HL-60/S4 treated with retinoic acid at 250 ng/mL for 4 days and 3 days (cell line): ENCODE measurements around the gene ZBTB7C.

Experiments used
- in situ Hi-C: fragments of 300-500 bp; cut with MboI; formaldehyde crosslinking; loops from 2 replicates; pipeline ENCODE4 v1.7.0; 2022; ENCODE audit warnings: low sequenced_read_pairs

ZBTB7C gene

GRCh38 chr18:48131042-48131441 is 278.1 kb downstream of the ZBTB7C start:
- in situ Hi-C loops: no loop called here

- in situ Hi-C loops: no loop called here
Observed at GRCh38 chr18:48129621-48130082, 279.5 kb downstream of the ZBTB7C start.

- in situ Hi-C loops: no loop called here
Observed at GRCh38 chr18:48127606-48128005, 281.6 kb downstream of the ZBTB7C start.

- in situ Hi-C loops: no loop called here
Observed at GRCh38 chr18:48126240-48126639, 282.9 kb downstream of the ZBTB7C start.

GRCh38 chr18:48125724-48126123 is 283.5 kb downstream of the ZBTB7C start:
- in situ Hi-C loops: no loop called here

GRCh38 chr18:48124857-48125626 is 284.1 kb downstream of the ZBTB7C start:
- in situ Hi-C loops: no loop called here

- in situ Hi-C loops: no loop called here
Observed at GRCh38 chr18:48123941-48124340, 285.2 kb downstream of the ZBTB7C start.

GRCh38 chr18:48123324-48123723 is 285.9 kb downstream of the ZBTB7C start:
- in situ Hi-C loops: no loop called here

GRCh38 chr18:48122816-48123215 is 286.4 kb downstream of the ZBTB7C start:
- in situ Hi-C loops: no loop called here

GRCh38 chr18:48122376-48122775 is 286.8 kb downstream of the ZBTB7C start:
- in situ Hi-C loops: no loop called here

- in situ Hi-C loops: no loop called here
Observed at GRCh38 chr18:48121752-48122151, 287.4 kb downstream of the ZBTB7C start.

GRCh38 chr18:48119204-48119603 is 290.0 kb downstream of the ZBTB7C start:
- in situ Hi-C loops: no loop called here

GRCh38 chr18:48116873-48117630 is 292.1 kb downstream of the ZBTB7C start:
- in situ Hi-C loops: no loop called here

GRCh38 chr18:48116017-48116416 is 293.2 kb downstream of the ZBTB7C start:
- in situ Hi-C loops: no loop called here

- in situ Hi-C loops: no loop called here
Observed at GRCh38 chr18:48113691-48114090, 295.5 kb downstream of the ZBTB7C start.

GRCh38 chr18:48111587-48111986 is 297.6 kb downstream of the ZBTB7C start:
- in situ Hi-C loops: no loop called here

- in situ Hi-C loops: no loop called here
Observed at GRCh38 chr18:48110797-48111196, 298.4 kb downstream of the ZBTB7C start.

- in situ Hi-C loops: no loop called here
Observed at GRCh38 chr18:48109961-48110493, 299.2 kb downstream of the ZBTB7C start.

GRCh38 chr18:48108136-48108535 is 301.0 kb downstream of the ZBTB7C start:
- in situ Hi-C loops: no loop called here

- in situ Hi-C loops: no loop called here
Observed at GRCh38 chr18:48106976-48107781, 302.0 kb downstream of the ZBTB7C start.

- in situ Hi-C loops: no loop called here
Observed at GRCh38 chr18:48106498-48106897, 302.7 kb downstream of the ZBTB7C start.
